Measurements from ENCODE around the gene ADAMTS4.

DNA sequence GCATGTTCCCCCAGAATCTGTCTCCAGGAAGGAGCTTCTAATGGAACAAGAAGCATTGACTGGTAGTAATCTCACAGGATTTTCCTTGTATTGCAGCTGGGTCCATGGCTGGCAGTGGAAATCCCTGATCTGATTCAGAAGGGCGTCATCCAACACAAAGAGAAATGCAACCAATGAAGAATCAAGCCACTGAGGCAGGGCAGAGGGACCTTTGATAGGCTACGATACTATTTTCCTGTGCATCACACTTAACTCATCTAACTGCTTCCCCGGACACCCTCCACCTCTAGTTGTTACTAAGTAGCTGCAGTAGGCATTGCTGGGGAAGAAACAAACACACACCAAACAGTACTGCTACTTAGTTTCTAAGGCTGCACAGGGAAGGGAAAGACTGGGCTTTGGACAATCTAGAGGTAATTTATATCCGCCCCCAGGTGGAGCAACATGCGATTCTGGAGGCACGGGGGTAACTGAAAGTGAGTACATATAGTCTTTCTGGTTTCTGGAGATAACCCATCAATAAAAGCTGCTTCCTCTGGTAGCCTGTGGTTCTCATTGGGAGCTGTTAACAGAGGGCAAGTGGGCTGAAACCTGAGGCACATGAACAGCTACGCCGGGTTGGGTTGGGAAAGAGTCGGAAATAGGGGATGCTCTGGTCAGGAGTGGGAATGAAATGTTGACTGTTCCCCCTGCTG, 40.4 kb downstream of the ADAMTS4 start:
- no peak for TF ChIP-seq CTCF (IDR thresholded peaks at IDR 0.05)
- no peak for TF ChIP-seq EZH2 (IDR thresholded peaks at IDR 0.05; ENCODE audit: borderline replicate concordance, insufficient read depth, low read depth, low read length, poor library complexity, severe bottlenecking)

All from B cell (primary cell).